ENCODE results near the gene RFTN1.

The RFTN1 gene

GRCh38 chr3:16331319-16331883 is 182.1 kb downstream of the RFTN1 start:
- TF ChIP-seq, protein P1, sequence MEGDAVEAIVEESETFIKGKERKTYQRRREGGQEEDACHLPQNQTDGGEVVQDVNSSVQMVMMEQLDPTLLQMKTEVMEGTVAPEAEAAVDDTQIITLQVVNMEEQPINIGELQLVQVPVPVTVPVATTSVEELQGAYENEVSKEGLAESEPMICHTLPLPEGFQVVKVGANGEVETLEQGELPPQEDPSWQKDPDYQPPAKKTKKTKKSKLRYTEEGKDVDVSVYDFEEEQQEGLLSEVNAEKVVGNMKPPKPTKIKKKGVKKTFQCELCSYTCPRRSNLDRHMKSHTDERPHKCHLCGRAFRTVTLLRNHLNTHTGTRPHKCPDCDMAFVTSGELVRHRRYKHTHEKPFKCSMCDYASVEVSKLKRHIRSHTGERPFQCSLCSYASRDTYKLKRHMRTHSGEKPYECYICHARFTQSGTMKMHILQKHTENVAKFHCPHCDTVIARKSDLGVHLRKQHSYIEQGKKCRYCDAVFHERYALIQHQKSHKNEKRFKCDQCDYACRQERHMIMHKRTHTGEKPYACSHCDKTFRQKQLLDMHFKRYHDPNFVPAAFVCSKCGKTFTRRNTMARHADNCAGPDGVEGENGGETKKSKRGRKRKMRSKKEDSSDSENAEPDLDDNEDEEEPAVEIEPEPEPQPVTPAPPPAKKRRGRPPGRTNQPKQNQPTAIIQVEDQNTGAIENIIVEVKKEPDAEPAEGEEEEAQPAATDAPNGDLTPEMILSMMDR (conservative IDR thresholded peaks at IDR 0.05): no peak
- H3K27ac ChIP-seq: no peak overlapping the region

DNA sequence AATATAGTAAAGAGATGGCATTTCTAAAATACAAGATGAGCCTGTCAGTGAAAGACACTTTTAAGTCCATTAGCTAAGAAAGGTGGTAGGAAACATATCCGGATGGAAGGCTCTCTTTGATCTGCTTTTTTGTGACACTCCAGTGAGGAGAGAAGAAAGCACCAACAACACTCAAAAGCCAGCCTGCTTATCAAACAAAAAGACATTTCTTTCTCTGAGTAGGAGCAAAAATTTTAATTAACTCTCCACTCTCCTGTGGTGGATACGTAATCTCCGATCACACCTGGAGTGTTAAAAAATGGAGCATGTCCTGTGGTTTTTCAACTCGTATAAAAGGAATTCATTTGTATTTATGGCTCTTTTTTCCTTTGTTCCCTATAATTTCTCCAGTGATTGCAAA is 183.1 kb downstream of the RFTN1 start:
- TF ChIP-seq, protein P1 (conservative IDR thresholded peaks at IDR 0.05): no peak
- H3K27ac ChIP-seq: no peak overlapping the region

- TF ChIP-seq, protein P1 (conservative IDR thresholded peaks at IDR 0.05): no peak
- no peak overlapping the region for H3K27ac ChIP-seq
Measured at GRCh38 chr3:16329826-16330129, 183.7 kb downstream of the RFTN1 start.

GRCh38 chr3:16329036-16329825 is 184.3 kb downstream of the RFTN1 start:
- TF ChIP-seq, protein P1 (conservative IDR thresholded peaks at IDR 0.05): no peak
- H3K27ac ChIP-seq: no peak overlapping the region

GRCh38 chr3:16328124-16328523 is 185.4 kb downstream of the RFTN1 start:
- no peak overlapping the region for H3K27ac ChIP-seq
- TF ChIP-seq, protein P1 (conservative IDR thresholded peaks at IDR 0.05): no peak

- TF ChIP-seq, protein P1 (conservative IDR thresholded peaks at IDR 0.05): no peak
- H3K27ac ChIP-seq: no peak overlapping the region
Measured at GRCh38 chr3:16326724-16327349, 186.7 kb downstream of the RFTN1 start.

DNA sequence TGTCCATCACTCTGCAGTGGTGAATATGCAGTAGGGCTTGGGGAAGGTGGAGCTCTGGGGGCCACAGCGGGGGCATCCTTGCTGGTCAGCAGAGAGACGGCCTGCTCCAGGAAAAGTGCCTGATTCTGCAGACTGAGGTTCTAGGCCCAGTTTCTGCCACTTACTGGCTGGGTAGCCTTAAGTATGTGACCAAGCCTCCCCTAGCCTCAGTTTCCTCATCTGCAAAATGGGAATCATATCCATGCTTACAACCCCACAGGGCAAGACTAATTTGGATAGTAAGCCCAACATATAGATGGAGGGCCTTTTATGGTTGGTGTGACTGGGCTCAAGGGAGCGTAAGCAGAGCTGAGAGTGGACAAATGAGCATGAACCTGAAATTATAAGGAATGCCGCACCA is 187.6 kb downstream of the RFTN1 start:
- TF ChIP-seq, protein P1 (conservative IDR thresholded peaks at IDR 0.05): no peak
- no peak overlapping the region for H3K27ac ChIP-seq

All from VCaP (cell line).